ENCODE data around the gene LMOD3. TPM values are rescaled to one million over a fixed set of nuclear protein-coding genes. Genes with fewer than 3 reads are reported as not detected.

Gene LMOD3
- total RNA-seq, 1 donor from 2014 or later, result not detected

- Mint-ChIP-seq H3K4me3 (no peak overlapping the region), H3K36me3 (no peaks in the 10 kb centered on the region), H3K4me1 (peaks cover 7% of the 10 kb centered on the region), H3K27me3 (ENCODE audit: insufficient read depth, low read depth) (no peaks in the 10 kb centered on the region), H3K9me3 (no peaks in the 10 kb centered on the region), H3K27ac (no peak overlapping the region)
- Histone ChIP-seq H3K27ac (no peak overlapping the region), H2AFZ (replicated peaks) (no peak overlapping the region), H3K27me3 (no peaks in the 10 kb centered on the region), H3K9me3 (ENCODE audit: low read depth) (no peaks in the 10 kb centered on the region), H3K4me1 (no peaks in the 10 kb centered on the region), H3K4me2 (no peak overlapping the region), H3K4me3 (no peak overlapping the region), H3K9ac (no peak overlapping the region), H3F3A (ENCODE audit: low read depth) (no peaks in the 10 kb centered on the region), H3K79me2 (ENCODE audit: low read depth) (no peaks in the 10 kb centered on the region), H3K36me3 (no peaks in the 10 kb centered on the region), H4K20me1 (ENCODE audit: low read depth) (no peaks in the 10 kb centered on the region)
- no peak for TF ChIP-seq CTCF (IDR thresholded peaks at IDR 0.05)
- TF ChIP-seq EZH2phosphoT487 (IDR thresholded peaks at IDR 0.05), result no peak
- TF ChIP-seq EZH2 (IDR thresholded peaks at IDR 0.05), result no peak
- DNase-seq (ENCODE audit: low spot score), result no peak
These were observed 3.8 kb downstream of the LMOD3 start for GRCh38 chr3:69118555-69118954.

DNA sequence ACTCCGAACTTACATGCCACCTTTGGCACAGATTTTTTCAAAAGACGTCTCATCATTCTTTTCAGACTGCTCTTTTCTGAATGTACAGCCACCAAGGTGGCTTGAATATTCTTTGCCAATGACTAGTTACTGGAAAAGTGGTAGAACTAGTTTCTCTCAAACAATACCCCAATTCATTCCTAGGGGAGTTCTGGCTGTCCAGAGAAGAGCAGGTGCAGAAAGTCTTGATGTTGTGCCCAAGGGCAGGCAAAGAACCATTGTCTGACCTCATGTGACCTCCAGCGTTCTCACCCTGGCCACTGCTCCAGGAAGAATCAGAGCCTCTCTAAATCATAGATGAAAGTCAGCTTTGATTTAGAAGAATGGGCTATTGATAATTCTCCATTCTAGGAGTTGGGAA lies 5.5 kb downstream of the LMOD3 start:
- H3K4me1 ChIP-seq, result no peaks in the 10 kb centered on the region
- H3K27me3 ChIP-seq, result no peaks in the 10 kb centered on the region
- no peaks in the 10 kb centered on the region for H3K36me3 ChIP-seq
- no peaks in the 10 kb centered on the region for H3K9me3 ChIP-seq (ENCODE audit: low read depth)
- no peak for TF ChIP-seq EZH2phosphoT487 (IDR thresholded peaks at IDR 0.05)
- TF ChIP-seq CTCF (IDR thresholded peaks at IDR 0.05), result no peak
- TF ChIP-seq EZH2 (IDR thresholded peaks at IDR 0.05), result no peak
- no peaks in the 10 kb centered on the region for H3F3A ChIP-seq (ENCODE audit: low read depth)
- H3K9ac ChIP-seq, result no peak overlapping the region
- Mint-ChIP-seq H3K4me1 (peaks cover 5% of the 10 kb centered on the region), H3K36me3 (no peaks in the 10 kb centered on the region), H3K27me3 (ENCODE audit: insufficient read depth, low read depth) (no peaks in the 10 kb centered on the region), H3K4me3 (no peak overlapping the region), H3K9me3 (no peaks in the 10 kb centered on the region), H3K27ac (no peak overlapping the region)
- no peak overlapping the region for H3K4me3 ChIP-seq
- H3K27ac ChIP-seq, result no peak overlapping the region
- H2AFZ ChIP-seq (replicated peaks), result no peak overlapping the region
- no peaks in the 10 kb centered on the region for H4K20me1 ChIP-seq (ENCODE audit: low read depth)
- H3K4me2 ChIP-seq, result no peak overlapping the region
- DNase-seq (ENCODE audit: low spot score), result no peak
- H3K79me2 ChIP-seq (ENCODE audit: low read depth), result no peaks in the 10 kb centered on the region

DNA sequence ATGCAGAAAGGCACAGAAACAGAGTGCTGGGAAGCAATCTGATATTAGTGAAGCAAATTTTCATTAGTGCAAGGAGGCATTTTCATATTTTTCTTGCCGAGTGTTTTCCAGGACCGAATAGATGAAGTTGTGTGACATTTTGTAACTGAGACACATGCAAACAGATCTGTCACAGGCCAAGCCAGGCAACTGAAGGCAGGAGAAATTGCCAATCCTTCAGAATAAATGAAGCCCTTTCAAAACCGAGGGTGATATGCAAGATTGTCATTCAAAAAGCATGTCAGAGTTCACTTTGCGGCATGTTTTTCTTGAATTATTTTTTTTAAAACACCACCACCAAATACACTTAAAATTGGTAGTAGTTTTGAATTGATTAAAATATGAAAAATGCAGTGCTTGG lies 6.2 kb downstream of the LMOD3 start:
- H3K4me2 ChIP-seq, result no peak overlapping the region

More for the DNA sequence above, 6.2 kb downstream of the LMOD3 start:
- Histone ChIP-seq H3K9ac (no peak overlapping the region), H3F3A (ENCODE audit: low read depth) (no peaks in the 10 kb centered on the region), H4K20me1 (ENCODE audit: low read depth) (no peaks in the 10 kb centered on the region), H3K27me3 (no peaks in the 10 kb centered on the region), H3K27ac (no peak overlapping the region), H3K9me3 (ENCODE audit: low read depth) (no peaks in the 10 kb centered on the region), H3K4me1 (no peaks in the 10 kb centered on the region), H3K4me3 (no peak overlapping the region), H3K79me2 (ENCODE audit: low read depth) (no peaks in the 10 kb centered on the region), H3K36me3 (no peaks in the 10 kb centered on the region), H2AFZ (replicated peaks) (no peak overlapping the region)
- DNase-seq (ENCODE audit: low spot score), result no peak
- no peak overlapping the region for H3K27ac Mint-ChIP-seq
- H3K4me3 Mint-ChIP-seq, result no peak overlapping the region
- no peaks in the 10 kb centered on the region for H3K9me3 Mint-ChIP-seq
- H3K27me3 Mint-ChIP-seq (ENCODE audit: insufficient read depth, low read depth), result no peaks in the 10 kb centered on the region
- TF ChIP-seq EZH2 (IDR thresholded peaks at IDR 0.05) (no peak), CTCF (IDR thresholded peaks at IDR 0.05) (no peak), EZH2phosphoT487 (IDR thresholded peaks at IDR 0.05) (no peak)
- H3K4me1 Mint-ChIP-seq, result no peaks in the 10 kb centered on the region
- no peaks in the 10 kb centered on the region for H3K36me3 Mint-ChIP-seq
